Stimulated activated CD8-positive, alpha-beta memory T cell treated with anti-CD3 and anti-CD28 coated beads, Interleukin-12 subunit alpha, Interleukin-12 subunit beta, amount 100 ng/mL, for 1 hour (primary cell): Measurements from ENCODE around the gene CCDC134.
"Not testable (repeated sequence)": the region's sequence is repeated elsewhere in the genome, so short reads cannot be mapped to it uniquely, and the experiment has no call there.

Experiments used
- DNase-seq: peaks from one replicate; pipeline ENCODE4 v3.0.0-alpha.2; 2020; ENCODE audit warnings: low read depth

The CCDC134 gene

DNA sequence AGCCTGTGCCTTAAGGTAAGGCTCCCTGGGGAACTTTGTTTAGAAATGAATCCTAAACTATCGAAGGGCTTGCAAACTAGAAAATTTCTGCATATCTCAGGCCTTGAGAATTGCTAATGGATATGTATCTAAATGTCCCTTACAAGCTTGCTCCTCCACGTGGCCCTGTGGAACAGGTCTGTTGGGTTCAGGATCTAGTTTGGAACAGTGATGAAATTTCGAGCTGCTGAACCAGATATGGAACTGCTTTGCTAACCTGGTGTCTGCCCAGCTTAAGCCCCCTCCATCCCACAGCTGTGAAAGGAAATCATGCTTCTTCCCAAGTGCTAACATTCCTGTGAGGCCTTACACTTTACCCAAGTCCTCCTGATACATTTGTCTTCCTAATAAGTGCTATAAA lies 44.0 kb downstream of the CCDC134 start:
- no peak for DNase-seq

DNA sequence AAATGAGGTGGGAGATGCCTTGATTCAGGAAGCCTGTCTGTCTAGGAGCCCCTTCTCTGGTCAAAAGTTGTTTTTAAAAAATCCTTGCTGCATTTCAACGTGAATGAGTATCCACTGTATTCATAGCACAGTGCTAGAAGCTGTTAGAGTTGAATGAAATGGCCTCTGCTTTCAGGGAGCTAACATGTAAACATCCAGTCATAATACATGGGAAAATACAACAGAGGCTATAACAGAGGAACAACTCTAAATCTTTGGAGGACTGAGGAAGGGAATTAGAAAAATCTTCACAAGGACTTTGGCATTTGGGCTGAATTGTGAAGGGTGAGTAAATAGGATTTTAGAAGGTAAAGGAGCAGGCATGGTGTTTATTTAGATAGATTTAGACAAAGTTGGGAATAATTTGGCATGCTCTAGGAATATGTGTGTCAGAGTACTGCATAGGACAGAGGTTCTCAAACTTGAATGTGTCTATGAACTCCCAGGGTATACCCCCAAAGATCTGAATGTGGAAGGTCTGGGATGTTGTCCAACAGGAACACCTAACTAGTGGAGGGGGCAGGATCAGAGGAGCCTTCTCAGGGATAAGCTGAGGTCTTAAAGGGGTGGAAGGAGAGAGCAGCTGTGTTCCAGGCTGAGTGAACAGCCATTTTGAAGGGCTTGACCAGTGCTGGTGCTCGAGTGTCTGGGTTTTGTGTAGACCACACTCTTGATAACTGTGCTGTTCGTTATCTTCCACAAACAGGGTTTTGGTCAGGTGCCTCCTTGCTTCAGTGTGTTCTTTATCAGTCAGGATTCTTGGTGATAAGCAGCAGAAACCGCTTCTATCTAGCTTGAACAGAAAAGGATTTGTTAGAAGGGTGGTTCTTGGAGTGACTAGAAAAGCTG lies 45.1 kb downstream of the CCDC134 start:
- no peak for DNase-seq

DNA sequence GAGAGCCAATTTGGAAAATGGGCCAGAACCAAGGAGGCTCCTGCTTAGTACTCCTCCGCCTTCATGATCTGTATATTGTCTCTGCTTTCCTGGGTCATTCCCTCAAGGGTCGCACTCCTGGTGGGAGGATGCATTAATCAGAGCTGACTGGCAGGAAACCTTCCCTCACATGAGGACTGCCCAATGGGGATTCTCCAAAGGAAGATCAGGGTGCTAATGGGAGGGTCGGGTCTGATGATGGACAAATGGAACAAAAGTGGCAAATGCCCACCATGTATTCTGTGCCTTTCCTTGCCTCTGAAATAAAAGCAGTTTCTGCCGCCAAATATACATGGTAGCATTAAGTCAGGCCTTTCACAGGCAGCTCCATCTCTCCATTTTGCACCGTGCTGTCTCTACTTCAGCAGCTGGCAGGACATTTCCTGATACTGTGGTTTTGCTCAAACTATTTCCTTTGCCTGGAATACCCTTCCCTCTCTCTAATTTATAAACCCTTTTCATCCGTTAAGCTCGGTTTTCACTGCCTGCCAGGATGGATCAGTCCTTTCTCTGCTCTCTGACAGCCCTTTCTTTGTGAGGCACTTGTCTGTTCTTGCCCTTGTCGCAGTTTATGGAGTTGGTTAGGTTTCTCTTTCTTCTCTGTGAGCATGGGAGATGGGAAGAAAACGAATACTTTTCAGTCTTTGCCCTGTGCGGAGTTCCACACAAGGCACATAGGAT lies 45.9 kb downstream of the CCDC134 start:
- no peak for DNase-seq

DNA sequence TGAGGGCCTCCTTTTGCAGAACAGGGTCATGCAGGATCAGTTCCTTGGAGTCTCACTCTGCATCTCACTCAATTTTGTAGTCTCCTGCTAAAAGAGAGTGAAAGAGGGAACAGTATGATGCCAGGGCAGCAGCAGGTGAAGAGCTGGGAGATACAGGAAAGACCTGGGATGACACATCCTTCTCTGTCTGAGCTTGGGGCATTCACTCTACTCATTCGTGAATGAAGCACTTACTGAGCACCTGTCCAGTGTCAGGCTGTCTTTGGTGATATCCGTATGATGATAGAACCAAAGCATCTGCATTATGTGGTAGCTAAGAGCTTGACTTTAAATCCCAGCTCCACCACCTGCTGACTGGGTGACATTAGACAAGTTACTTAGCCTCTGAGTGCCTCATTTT lies 46.8 kb downstream of the CCDC134 start:
- no peak for DNase-seq

DNA sequence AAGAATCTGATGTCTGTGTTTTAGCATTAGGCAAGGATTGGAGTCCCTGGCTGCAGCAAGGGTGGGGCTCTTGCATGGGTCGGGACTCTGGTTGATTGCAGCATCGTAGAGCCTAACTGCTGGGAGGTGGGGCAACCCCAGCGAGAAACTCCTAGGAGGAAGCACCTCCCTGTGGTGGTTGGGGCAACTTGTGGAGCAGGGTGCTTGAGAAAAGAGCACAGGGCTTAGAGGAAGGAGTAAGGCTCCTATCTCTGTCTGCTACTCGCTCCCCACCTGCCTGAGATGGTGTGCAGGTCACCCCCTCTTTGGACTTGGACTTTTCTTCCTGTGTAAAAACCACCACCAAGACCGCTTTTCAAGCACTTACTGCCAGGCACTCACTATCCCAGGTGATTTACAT lies 48.0 kb downstream of the CCDC134 start:
- no peak for DNase-seq

DNA sequence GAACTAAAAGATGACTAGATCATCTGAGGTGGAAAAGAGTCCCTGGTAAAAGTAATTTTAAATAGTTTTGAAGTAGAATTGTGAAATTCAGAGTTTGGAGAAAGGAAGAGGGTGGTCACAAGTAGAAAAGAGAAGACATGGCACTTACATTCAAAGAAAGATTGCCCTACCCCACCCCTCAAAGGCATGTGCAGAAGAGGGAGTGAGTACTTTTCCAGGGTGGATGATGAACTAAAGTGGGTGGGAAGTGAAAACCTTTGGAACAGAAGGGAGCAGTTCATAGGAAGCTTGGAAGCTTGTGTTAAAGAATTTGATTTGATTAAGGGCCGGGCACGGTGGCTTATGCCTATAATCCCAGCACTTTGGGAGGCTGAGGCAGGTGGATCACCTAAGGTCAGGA lies 56.0 kb downstream of the CCDC134 start:
- no peak for DNase-seq

DNA sequence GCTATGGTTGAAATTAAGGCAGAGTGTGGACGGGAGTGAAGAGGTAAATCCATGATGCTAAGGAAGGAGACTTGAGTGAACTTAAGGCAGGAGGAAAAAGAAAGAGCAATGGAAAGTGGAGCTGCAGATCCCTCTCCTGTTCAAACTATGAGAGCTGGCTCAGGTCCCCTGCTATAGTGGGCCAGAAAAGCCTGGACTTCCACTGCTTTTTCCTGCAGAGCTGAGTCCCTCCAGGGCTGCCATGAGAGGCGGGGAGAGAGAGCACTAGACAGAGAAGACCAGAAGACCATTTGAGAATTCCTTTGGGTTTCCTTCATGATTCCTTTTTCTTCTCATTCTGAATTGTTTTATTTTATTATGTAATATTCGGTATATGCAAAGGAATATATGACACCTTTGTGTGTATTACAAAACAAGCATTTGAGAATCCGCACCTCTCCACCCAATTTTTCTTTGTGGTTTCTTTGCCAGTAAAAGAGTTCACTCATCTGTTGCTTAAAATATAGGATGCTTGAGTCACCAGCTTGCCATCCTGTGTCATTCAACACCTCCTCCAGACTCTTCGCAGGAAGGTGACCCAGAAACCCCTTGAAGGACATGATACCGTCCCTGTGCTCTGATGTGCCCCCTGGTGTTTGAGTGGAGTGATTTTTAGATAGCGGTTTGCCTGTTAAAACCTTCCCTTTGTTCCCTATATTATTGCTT lies 56.8 kb downstream of the CCDC134 start:
- DNase-seq = peak; percentile 60

DNA sequence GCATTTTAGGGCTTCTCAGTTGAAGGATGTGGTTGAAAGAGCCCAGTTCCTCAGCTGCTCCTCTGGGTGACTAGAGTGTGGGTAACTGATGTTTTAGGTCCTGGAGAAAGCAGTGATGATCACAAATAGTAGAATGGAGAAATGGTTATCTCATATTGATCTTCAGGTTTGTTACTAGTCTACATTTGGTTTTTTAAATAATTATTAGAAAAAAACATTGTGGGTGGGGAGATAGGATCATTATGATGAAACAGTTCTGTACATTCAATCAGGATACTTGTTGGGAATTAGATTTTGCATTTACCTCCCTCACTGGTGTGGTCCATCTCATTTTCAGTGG lies 57.4 kb downstream of the CCDC134 start:
- DNase-seq = no peak

DNA sequence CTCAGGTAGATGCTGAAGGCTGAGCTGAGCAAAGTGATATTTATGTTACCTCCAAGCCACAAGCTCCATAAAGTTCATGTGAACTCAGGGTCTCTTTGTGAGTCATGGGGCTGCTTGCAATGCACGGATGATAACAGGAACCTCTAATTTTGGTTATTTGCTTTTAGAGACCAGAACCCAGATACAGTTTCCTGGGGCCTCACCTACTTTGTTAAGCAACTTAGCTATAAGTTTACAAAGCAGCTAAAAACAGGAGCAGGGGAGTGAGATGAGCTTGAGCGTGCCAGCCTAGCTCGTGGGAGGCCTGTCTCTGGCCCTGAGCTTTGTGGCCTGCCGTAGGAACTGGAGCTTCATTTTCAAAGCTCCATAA lies 61.7 kb downstream of the CCDC134 start:
- DNase-seq = no peak

DNA sequence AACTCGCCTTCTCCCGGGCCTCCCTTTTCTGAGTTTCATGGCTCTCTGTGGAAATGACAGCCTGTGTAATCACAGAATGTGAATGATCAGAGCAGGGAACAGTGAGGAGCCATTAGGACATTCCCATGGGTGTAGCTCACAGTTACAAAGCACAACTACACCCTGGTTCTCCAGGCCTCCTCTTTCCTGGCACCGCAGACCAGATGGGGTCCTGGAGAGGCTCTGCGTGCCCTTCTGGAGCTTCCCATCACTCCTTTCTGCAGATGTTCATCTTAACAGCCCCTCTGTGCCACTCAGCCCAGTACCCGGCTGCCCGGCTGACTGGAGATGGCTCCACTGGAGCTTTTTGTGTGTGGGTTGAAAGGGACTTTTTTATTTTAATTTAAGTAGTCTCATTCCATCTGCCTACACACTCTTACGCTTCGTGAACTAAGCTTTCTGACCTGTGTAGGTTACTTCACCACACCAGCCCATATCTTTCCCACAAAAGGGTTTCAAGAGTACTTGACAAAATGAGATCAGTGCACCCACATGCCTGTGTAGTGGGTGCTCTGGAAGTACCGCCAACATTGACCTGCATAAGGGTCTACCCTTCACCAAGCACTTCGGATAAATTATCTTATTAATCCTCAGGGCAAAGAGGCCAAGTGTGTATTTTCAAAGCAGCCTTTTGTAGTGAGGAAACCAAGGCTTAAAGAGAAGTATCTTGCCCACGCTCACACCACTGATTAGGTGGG lies 62.2 kb downstream of the CCDC134 start:
- DNase-seq = no peak

DNA sequence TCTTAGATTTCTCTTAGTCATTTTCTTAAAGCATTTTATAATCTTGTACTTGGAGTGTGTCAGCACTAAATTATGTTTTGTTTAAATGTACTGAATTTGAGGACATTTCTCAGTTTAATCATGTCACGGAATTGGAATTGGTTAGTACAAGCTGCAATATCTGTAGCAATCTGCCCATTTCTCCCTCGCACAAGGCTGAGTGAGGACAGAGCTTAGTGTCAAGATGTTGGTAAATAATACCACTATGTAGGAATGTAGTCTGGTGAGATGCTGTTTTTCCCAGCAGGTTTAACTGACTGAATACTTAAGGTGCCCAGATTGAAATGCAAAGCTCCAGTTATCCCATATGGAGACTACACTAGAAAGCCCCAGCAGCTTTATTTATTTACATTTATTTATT lies 63.0 kb downstream of the CCDC134 start:
- no peak for DNase-seq

DNA sequence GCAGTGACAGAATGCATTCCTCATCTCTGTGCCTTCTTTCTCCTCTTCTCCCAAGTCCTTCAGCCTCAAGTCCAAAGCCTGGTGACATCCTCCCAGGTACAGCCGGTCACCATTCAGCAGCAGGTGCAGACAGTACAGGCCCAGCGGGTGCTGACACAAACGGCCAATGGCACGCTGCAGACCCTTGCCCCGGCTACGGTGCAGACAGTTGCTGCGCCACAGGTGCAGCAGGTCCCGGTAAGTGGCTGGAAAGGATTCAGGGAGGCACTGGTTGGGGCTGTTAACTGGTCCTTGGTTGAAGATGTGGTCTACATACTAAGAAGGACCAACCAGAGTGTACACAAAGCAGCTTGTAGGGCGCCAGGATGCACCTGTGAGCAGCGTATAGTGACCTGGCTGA lies 68.1 kb downstream of the CCDC134 start:
- DNase-seq = no peak

DNA sequence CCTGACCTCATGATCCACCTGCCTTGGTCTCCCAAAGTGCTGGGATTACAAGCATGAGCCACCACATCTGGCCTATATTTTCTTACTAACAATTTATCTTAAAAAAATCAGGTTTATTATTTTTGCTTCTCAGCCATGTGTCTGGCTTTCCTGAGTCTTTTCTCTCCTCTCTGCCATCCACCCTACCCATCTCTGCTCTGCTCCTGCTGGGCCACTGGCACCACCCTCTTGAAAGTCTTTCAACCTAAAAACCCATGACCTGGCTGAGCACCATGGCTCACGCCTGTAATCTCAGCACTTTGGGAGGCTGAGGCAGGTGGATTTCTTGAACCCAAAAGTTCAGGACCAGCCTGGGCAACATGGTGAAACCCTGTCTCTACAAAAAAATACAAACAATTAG lies 69.6 kb downstream of the CCDC134 start:
- DNase-seq = not testable (repeated sequence)

DNA sequence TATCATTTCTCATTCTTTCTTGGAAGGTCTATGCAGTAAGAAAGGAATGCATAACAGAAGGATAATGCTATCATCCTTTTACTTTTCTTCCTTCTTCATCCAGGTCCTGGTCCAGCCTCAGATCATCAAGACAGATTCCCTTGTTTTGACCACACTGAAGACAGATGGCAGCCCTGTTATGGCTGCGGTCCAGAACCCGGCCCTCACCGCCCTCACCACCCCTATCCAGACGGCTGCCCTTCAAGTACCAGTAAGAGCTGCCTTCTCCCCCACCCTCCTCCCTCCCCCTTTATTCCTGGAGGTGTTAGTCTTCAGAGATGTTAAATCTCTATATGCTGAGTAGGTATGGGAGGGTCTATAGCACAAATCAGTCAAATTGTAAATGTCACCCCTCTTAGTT lies 70.3 kb downstream of the CCDC134 start:
- DNase-seq = no peak

DNA sequence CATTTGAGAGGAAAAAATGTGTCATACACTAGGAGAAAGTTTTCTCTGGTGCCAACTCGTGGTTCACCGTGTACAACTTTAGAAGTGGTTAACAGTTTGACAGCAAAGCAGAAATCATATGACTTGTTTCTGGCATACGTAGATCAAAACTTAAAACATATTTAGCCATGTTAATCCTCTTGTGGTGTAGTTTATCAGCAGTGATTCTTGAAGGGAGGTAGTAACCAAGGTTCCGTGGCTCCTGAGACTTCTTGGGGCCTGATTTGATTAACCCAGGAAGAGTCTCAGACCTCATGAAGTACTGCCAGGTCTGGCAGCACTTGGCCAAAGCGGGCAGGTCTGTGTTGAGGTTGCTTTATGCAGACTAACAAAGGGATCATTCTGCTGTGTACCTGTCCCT lies 72.9 kb downstream of the CCDC134 start:
- DNase-seq = no peak

DNA sequence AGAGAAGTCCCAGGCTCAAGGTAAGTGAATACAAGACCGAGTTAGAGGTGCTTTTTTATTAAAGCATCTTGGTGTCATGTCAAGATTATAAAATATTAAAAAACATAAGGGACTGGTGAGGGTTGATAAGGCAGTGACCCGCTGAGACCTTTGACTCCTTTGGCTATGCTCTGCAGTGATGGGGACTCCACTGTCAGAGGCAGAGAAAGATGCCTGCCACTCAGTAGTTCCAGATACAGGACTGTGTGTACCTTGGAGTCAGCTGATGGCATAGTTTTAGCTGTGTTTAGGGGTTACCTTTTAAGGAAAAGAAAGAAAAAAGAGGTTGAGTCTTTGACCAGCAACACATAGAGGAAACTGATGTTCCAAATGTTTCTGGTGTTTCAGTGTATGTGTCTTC lies 73.6 kb downstream of the CCDC134 start:
- DNase-seq = no peak

DNA sequence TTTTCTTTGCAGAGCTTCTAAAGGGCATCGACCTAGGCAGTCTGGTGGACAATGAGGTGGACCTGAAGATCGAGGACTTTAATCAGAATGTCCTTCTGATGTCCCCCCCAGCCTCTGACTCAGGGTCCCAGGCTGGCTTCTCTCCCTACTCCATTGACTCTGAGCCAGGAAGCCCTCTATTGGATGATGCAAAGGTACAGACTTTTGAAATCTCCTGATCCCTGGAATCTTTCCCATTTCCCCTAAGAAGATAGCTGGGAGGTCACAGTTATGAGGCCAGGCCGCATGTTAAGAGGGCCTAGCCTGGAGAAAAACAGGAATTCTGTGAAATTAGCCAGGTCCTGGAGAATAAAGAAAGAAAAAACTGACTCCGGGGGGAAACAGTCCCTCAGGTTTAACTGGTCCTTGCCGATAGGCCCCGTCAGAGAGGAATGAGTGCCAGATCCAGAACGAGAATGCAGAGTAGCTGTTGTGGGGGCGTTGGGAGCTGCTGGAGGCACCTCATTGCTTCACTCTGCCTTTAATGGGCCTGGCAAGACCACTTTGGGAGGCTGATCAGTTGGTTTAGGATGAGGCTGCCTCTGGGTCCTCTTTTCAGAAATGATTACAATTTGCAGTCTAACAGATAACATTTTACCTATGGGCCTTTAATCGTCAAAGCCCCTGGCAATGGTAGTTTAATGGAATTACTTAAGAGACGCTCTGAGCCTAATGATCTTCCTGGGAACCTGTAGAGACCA lies 75.2 kb downstream of the CCDC134 start:
- no peak for DNase-seq
